K562 (cell line): ENCODE measurements around the gene MGAT5.

ENCODE experiments used
- HCFC1 ChIP-seq: IDR thresholded peaks from 2 replicates; pipeline ENCODE4 v1.6.1; 2012; ENCODE audit warnings: low read depth, low read length, improper control_type of control experiment
- TAF1 ChIP-seq: IDR thresholded peaks from 2 replicates; pipeline ENCODE4 v1.6.1; 2011; ENCODE audit warnings: mild to moderate bottlenecking, low read length, moderate library complexity; ENCODE audit not compliant: insufficient read depth, control insufficient read depth, severe bottlenecking; ENCODE audit errors: extremely low read depth

DNA sequence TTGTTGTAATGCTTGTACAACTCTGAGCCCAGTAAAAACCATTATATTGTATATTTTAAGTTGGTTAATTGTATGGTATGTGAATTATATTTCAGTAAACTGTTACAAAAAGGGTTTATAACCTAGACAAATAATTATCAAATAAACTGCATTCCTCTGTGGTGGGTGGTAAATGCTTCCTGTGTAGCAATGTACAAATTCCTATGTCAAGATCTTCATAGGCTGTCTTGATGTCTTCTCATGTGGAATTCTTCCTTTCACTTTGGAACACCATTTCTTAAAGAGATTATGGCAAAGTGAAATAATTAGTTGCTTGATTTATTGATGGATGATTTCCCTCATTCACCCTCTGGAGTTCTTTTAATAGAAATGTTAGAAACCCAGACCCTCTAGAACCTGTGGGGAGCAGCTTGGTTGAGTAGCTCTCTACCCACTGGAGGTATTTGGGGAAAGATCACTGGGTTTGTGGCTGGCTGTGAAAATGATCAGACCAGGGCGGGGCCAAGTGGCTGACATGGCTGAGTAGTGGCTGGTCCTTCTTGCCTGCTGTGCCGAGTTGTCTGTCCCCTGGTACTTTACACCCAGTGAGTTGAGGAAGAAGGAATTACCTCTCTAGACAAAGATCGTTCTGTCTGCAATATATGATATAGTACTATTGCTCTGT is 22.4 kb upstream of the MGAT5 start:
- TF ChIP-seq TAF1 (no peak), HCFC1 (no peak)
